OCI-LY3 (cell line): ENCODE measurements around the gene KRT23.

Experiments
- H2AFZ ChIP-seq: fragments of 200-600, 300-600 bp; shearing (Covaris generic); 2 replicates; pipeline ENCODE4 v1.6.0; 2014; ENCODE audit warnings: antibody characterized with exemption, low read depth, low read length
- H3K27ac ChIP-seq: fragments of 200-600, 300-600 bp; sonication (generic); 2 replicates; pipeline ENCODE4 v1.5.1; 2014; ENCODE audit warnings: mild to moderate bottlenecking, low read length, moderate library complexity, mixed read lengths
- H3K27me3 ChIP-seq: fragments of 200-600, 300-600 bp; sonication (generic); 2 replicates; pipeline ENCODE4 v1.6.1; 2014; ENCODE audit warnings: low read depth, low read length, mixed read lengths
- H3K36me3 ChIP-seq: fragments of 200-600, 300-600 bp; sonication (generic); replicated peaks from 2 replicates; pipeline ENCODE3; 2014; ENCODE audit warnings: low read depth, low read length, mixed read lengths
- H3K4me1 ChIP-seq: fragments of 300-600, 200-600 bp; sonication (generic); 2 replicates; pipeline ENCODE4 v1.6.1; 2014; ENCODE audit warnings: low read length, mixed read lengths
- H3K4me2 ChIP-seq: fragments of 200-600, 300-600 bp; sonication (generic); 2 replicates; pipeline ENCODE4 v1.6.1; 2014; ENCODE audit warnings: low read length, mixed read lengths
- H3K4me3 ChIP-seq: fragments of 300-600, 200-600 bp; sonication (generic); 2 replicates; pipeline ENCODE4 v1.5.1; 2014; ENCODE audit warnings: antibody characterized with exemption, mild to moderate bottlenecking, low read length, moderate library complexity
- H3K79me2 ChIP-seq: fragments of 300-600, 200-600 bp; shearing (Covaris generic); 2 replicates; pipeline ENCODE4 v1.6.1; 2014; ENCODE audit warnings: mild to moderate bottlenecking, low read length, mixed read lengths
- H3K9ac ChIP-seq: fragments of 300-600, 200-600 bp; shearing (Covaris generic); 2 replicates; pipeline ENCODE4 v1.6.0; 2014; ENCODE audit warnings: mild to moderate bottlenecking, low read length, moderate library complexity
- H3K9me3 ChIP-seq: fragments of 200-600, 300-600 bp; shearing (Covaris generic); 2 replicates; pipeline ENCODE4 v1.6.1; 2014; ENCODE audit warnings: low read length, mixed read lengths; ENCODE audit not compliant: insufficient read depth
- H4K20me1 ChIP-seq: fragments of 200-600, 300-600 bp; sonication (generic); 2 replicates; pipeline ENCODE4 v1.6.1; 2016; ENCODE audit warnings: low read length, mixed read lengths; ENCODE audit not compliant: insufficient read depth
- EZH2phosphoT487 ChIP-seq: fragments of 200-600 bp; shearing (Covaris generic); IDR thresholded peaks from 2 replicates; pipeline ENCODE4 v1.6.1; 2018; ENCODE audit warnings: antibody characterized with exemption, mixed run types, low read depth
- TF ChIP-seq, protein P1 (sequence below): fragments of 200-600, 300-600 bp; sonication (generic); IDR thresholded peaks from 2 replicates; pipeline ENCODE4 v1.5.1; 2014; ENCODE audit warnings: antibody characterized with exemption, low read length, low read depth

KRT23 gene

DNA sequence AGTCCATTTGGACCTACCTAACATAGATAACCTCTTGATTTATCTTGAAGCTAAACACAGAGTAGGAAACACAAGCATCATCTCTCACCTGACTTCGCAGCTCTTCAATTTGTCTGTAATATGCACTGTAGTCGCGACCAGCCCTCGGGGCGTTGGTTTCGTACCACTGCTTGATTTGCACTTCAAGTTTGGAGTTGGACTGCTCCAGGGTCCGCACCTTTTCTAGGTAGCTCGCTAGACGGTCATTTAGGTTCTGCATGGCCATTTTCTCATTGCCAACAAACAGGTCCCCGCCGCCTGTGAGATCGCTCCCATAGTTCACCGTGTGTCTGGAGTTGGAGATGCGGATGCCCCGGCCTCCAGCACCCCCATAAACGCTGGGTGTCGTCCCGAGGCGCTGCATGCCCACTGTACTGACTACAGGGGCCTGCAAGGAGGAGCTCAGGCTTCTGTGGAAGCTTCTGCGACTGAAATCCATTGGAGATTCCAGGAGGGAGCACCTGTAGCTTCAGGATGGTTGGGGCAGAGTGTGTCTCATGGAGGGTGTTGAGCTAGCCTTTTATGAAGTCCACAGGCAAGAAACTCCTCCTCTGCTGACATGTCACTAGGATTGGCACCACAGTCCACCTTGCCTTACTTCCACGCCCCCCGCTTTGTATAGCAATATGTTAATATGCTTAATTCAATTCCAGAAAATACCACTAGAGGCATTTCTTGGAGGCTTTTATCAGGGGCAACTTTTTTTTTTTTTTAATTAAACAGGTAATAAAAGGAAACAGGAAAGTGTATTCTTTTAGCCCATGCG, 52.5 kb downstream of the KRT23 start, which contains the start of gene KRT20:
Gene KRT20 (minus strand): TSS at position 535 of the 805 bp plus-strand sequence. CDS start 57 bp downstream, at position 478.
- TF ChIP-seq, protein P1, sequence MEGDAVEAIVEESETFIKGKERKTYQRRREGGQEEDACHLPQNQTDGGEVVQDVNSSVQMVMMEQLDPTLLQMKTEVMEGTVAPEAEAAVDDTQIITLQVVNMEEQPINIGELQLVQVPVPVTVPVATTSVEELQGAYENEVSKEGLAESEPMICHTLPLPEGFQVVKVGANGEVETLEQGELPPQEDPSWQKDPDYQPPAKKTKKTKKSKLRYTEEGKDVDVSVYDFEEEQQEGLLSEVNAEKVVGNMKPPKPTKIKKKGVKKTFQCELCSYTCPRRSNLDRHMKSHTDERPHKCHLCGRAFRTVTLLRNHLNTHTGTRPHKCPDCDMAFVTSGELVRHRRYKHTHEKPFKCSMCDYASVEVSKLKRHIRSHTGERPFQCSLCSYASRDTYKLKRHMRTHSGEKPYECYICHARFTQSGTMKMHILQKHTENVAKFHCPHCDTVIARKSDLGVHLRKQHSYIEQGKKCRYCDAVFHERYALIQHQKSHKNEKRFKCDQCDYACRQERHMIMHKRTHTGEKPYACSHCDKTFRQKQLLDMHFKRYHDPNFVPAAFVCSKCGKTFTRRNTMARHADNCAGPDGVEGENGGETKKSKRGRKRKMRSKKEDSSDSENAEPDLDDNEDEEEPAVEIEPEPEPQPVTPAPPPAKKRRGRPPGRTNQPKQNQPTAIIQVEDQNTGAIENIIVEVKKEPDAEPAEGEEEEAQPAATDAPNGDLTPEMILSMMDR: no peak
- no peak for TF ChIP-seq EZH2phosphoT487
- Histone ChIP-seq H3K9me3 (no peaks in the 10 kb centered on the region), H4K20me1 (no peaks in the 10 kb centered on the region), H3K4me3 (no peak within 1 kb of the TSS), H3K9ac (no peak within 1 kb of the TSS), H3K36me3 (no peaks in the 10 kb centered on the region), H3K27ac (no peak within 1 kb of the TSS), H3K79me2 (no peaks in the 10 kb centered on the region), H3K4me2 (no peak within 1 kb of the TSS), H3K27me3 (peaks cover 36% of the 10 kb centered on the region), H3K4me1 (no peaks in the 10 kb centered on the region), H2AFZ (no peak within 1 kb of the TSS)

DNA sequence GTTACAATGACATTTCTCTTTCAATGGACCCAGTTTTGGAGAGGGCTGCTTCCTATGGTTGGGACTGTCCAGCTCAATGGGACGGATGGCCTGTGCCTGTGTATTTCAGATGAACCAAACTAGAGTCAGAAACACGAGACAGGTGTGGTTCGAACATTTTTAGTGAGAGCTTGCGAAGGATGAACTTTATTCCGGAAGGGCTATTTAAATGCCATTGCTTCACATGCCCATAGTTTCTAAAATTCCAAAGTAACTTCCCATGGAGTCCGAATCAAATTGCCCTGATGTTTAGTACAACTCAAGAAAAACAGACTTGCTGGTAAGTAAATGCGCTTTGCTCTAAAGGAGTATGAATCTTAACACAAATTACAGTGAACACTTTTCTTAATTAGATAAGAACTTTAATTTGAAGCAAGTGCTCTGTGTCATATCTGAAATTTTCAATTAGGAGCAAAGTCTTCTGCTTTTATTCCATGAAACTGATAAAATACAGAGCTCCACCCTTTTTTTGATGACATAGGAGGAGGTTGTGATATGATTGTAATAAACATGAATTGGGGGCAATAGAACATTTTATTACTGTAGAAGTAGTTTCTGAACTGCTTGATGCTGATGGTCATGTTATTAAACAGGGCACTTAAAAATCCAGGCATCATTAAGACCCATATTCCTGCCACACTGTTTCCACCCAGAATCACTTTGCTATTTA, 53.7 kb downstream of the KRT23 start:
- Histone ChIP-seq H3K4me1 (no peaks in the 10 kb centered on the region), H3K4me3 (no peak overlapping the region), H3K9me3 (no peaks in the 10 kb centered on the region), H3K36me3 (no peaks in the 10 kb centered on the region), H3K27me3 (peaks cover 25% of the 10 kb centered on the region), H2AFZ (no peak overlapping the region), H3K4me2 (no peak overlapping the region), H4K20me1 (no peaks in the 10 kb centered on the region), H3K79me2 (no peaks in the 10 kb centered on the region), H3K9ac (no peak overlapping the region), H3K27ac (no peak overlapping the region)
- TF ChIP-seq EZH2phosphoT487: no peak
- TF ChIP-seq, protein P1: no peak

DNA sequence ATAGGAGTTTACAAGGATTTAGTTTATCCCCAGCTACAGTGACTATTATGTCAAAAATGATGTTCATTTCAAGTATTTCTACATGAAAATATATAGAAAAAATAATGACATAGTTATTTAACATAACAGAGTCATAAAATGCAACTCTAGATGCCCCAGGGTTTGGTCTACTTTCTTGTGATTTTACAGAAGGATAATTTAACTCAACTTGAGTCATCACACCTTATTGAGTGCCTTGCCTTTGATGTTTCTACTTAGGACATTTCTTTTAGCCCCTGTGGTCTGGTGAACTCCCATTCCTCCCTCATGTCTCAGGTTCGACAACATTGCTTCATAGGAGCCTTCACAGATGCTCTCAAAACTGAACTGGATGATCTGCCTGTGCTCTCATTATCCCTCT, 54.4 kb downstream of the KRT23 start:
- Histone ChIP-seq H3K4me1 (no peaks in the 10 kb centered on the region), H3K27me3 (peaks cover 17% of the 10 kb centered on the region; the same call in 1 of the 2 replicates), H4K20me1 (no peaks in the 10 kb centered on the region), H3K79me2 (no peaks in the 10 kb centered on the region), H3K4me2 (no peak overlapping the region), H3K27ac (no peak overlapping the region), H3K9ac (no peak overlapping the region), H3K4me3 (no peak overlapping the region), H2AFZ (no peak overlapping the region), H3K36me3 (no peaks in the 10 kb centered on the region), H3K9me3 (no peaks in the 10 kb centered on the region)
- no peak for TF ChIP-seq EZH2phosphoT487
- TF ChIP-seq, protein P1: no peak

DNA sequence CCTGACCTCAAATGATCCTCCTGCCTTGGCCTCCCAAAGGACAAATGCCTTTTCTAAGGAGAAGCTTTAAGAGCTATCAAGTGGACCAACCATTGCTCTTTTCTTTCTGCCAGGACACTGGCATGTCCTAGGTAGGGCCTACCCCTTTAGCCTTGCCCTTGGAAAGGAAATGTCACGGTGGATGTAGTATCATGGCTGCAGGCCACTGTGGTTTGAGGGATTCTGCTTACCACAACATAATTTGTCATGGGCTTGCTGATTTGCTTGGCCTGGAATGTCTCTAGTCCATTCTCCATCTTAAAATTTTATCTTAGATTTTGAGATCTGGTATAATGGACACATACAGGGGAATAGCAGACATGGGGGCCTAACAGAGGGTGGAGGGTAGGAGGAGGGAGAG, 58.4 kb downstream of the KRT23 start:
- no peak for TF ChIP-seq EZH2phosphoT487
- TF ChIP-seq, protein P1: no peak
- Histone ChIP-seq H3K27ac (no peak overlapping the region), H4K20me1 (no peaks in the 10 kb centered on the region)

More for the DNA sequence above, 58.4 kb downstream of the KRT23 start:
- 0 out of 2 replicates have a peak, but pooled peaks cover 9% of the 10 kb centered on the region for H3K27me3 ChIP-seq
- H3K9ac ChIP-seq: no peak overlapping the region
- H2AFZ ChIP-seq: no peak overlapping the region
- no peaks in the 10 kb centered on the region for H3K36me3 ChIP-seq
- no peak overlapping the region for H3K4me2 ChIP-seq
- H3K4me1 ChIP-seq: no peaks in the 10 kb centered on the region
- no peaks in the 10 kb centered on the region for H3K79me2 ChIP-seq
- no peak overlapping the region for H3K4me3 ChIP-seq
- no peaks in the 10 kb centered on the region for H3K9me3 ChIP-seq
